Activated CD4-positive, alpha-beta T cell treated with anti-CD3 and anti-CD28 coated beads, Interleukin-2, amount 10 ng/mL, durations not matched to agents 7 days and 5 days (primary cell): Measurements from ENCODE around the gene LAMA3. TPM values are rescaled to one million over a fixed set of nuclear protein-coding genes. Genes with fewer than 3 reads are reported as not detected.

ENCODE experiments used
- CTCF ChIA-PET: fragments of 350-600 bp; sonication (Branson Sonifier 250); formaldehyde crosslinking; loops from one replicate; lab custom pipeline; 2021; ENCODE audit warnings: antibody characterized with exemption; lab: Charles Lee
- POLR2A ChIA-PET: fragments of 350-600 bp; sonication (Branson Sonifier 250); formaldehyde crosslinking; loops from one replicate; lab custom pipeline; 2021; ENCODE audit warnings: antibody characterized with exemption; lab: Charles Lee
- DNase-seq: peaks from one replicate; pipeline ENCODE4 v3.0.0-alpha.2; 2020
- H3K27ac Mint-ChIP-seq: one replicate; pipeline ENCODE4 v1.8.0; 2021; ENCODE audit warnings: mild to moderate bottlenecking, moderate library complexity, mixed read lengths
- H3K27me3 Mint-ChIP-seq: one replicate; pipeline ENCODE4 v1.8.0; 2021; ENCODE audit warnings: mixed read lengths
- H3K36me3 Mint-ChIP-seq: one replicate; pipeline ENCODE4 v1.8.0; 2021; ENCODE audit warnings: low read depth, mixed read lengths
- H3K4me1 Mint-ChIP-seq: one replicate; pipeline ENCODE4 v1.8.0; 2021; ENCODE audit warnings: mixed read lengths
- H3K4me3 Mint-ChIP-seq: one replicate; pipeline ENCODE4 v1.8.0; 2021; ENCODE audit warnings: mild to moderate bottlenecking, moderate library complexity, mixed read lengths
- H3K9me3 Mint-ChIP-seq: one replicate; pipeline ENCODE4 v1.8.0; 2021; ENCODE audit warnings: mixed read lengths
- total RNA-seq, 2 experiments: library from RNA; stranded (reverse); gene quantifications; one replicate each; pipeline ENCODE4 v1.2.3, GENCODE V29; 2021

The LAMA3 gene
- total RNA-seq, 2 experiments from 2014 or later, result 0.20 to 0.54 TPM

DNA sequence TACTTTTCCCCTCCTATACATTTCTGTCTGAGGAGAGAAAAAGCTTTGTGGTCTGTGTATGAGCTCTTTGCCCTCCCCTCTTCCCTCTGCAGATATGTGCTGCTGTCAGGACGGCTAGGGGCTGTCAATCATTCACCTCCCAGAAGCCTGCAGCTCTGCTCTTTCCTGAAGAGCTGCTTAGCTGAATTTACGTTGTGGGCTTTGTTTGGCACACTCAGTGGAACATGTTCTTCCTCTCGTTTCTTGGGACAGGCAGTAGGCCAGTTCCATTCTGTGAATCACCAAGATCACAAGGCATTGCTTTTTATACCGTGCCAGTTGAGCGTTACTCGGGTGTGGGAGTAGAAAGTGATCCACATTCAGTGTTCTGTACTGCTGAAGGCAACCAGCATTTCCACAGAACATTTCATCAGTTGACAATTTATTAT is 136.7 kb downstream of the LAMA3 start:
- no peak for DNase-seq
- Mint-ChIP-seq H3K27me3 (peaks cover 8% of the 10 kb centered on the region), H3K4me3 (no peak overlapping the region), H3K36me3 (peaks cover 2% of the 10 kb centered on the region), H3K4me1 (peaks cover 46% of the 10 kb centered on the region), H3K9me3 (no peaks in the 10 kb centered on the region), H3K27ac (no peak overlapping the region)
- ChIA-PET POLR2A (no interaction called here), CTCF (no interaction called here)

DNA sequence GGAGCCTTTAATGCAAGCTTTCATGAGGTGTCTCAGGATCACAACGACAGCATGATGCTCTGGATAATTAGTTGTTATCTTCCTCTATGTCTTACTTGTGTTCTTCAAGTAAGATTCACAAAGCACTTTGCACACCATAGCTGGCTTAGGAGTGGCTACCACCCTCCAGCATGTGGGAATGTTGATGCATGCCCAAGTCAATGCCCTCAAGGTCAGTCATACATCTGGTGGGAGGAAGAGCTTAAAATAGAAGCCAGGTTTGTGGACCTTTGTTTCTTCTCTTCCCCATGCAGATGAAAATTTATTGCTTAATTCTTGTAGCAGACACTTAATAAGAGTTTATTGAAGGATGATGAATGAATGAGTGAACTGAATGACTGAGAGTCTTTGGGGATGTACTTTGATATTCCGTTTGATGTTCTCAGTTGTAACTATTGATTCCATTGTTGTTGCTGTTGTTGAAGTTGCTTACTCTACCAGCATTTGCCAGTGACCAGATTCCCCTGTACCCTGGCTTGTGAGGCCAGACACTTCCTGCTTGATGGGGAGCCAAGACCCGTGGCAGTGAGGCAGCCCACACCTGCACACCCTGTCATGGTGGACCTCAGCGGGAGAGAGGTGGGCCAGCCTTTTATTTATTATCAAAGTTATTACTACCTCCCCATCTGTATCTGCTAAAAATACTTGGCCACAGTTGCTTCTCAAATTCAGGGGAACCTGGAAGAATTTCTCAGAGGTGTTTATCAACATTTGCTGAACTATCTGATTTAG is 137.8 kb downstream of the LAMA3 start:
- peak overlapping the region; percentile 48 for H3K27ac Mint-ChIP-seq
- H3K4me3 Mint-ChIP-seq, result no peak overlapping the region
- peaks cover 2% of the 10 kb centered on the region for H3K36me3 Mint-ChIP-seq
- no peak for DNase-seq
- H3K4me1 Mint-ChIP-seq, result peaks cover 46% of the 10 kb centered on the region
- no peaks in the 10 kb centered on the region for H3K9me3 Mint-ChIP-seq
- ChIA-PET CTCF (no interaction called here), POLR2A (no interaction called here)
- peaks cover 8% of the 10 kb centered on the region for H3K27me3 Mint-ChIP-seq

DNA sequence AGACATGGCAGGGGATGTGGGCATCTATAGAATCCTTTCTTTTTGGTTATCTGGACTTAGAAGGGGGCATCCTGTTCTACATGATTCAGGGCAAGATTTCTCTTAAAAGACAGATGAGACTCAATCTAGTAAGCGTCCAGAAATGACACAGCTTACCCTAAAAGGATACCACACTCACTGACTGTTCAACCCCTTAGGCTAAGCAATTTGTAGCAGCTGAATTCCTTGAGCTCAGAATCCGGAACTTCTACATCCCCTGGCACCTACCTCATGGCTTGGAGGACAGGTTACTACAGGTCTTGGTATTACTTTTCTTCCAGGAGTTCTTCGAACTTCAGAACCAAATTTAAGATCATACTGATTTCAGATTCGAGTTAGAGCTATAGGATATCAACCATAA is 138.4 kb downstream of the LAMA3 start:
- H3K27ac Mint-ChIP-seq, result peak overlapping the region; percentile 48
- CTCF ChIA-PET, result interaction anchor here (1.3 kb wide), 1 partner anchor 39 kb away, joined by 3 read pairs; no protein-coding TSS in a partner anchor
- DNase-seq, result no peak
- POLR2A ChIA-PET, result interaction anchor here (0.6 kb wide), 1 partner anchor 180 kb away, joined by 3 read pairs; no protein-coding TSS in a partner anchor
- H3K36me3 Mint-ChIP-seq, result peaks cover 2% of the 10 kb centered on the region
- H3K4me1 Mint-ChIP-seq, result peaks cover 46% of the 10 kb centered on the region
- H3K9me3 Mint-ChIP-seq, result no peaks in the 10 kb centered on the region
- H3K4me3 Mint-ChIP-seq, result no peak overlapping the region
- peaks cover 3% of the 10 kb centered on the region for H3K27me3 Mint-ChIP-seq

DNA sequence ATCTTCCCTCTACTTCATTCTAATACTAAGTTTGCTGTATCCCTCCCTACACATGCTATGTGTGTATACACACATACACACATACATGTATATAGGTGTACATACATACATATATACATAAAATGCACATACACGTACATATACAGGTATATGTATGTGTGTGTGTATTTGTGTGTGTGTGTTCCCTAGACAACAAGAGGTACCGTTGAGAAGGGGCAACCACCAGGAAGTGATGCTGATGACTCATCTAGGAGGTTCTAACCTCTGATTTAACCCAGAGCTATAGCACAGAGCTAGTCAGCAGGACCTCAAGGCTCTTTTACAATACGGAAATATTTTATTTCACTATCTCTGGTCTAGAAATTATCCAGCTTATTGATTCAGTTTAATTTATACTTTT is 139.2 kb downstream of the LAMA3 start:
- DNase-seq, result peak; percentile 77
- Mint-ChIP-seq H3K27ac (no peak overlapping the region), H3K27me3 (peaks cover under 1% of the 10 kb centered on the region), H3K36me3 (peaks cover 2% of the 10 kb centered on the region), H3K9me3 (no peaks in the 10 kb centered on the region), H3K4me1 (peaks cover 46% of the 10 kb centered on the region), H3K4me3 (no peak overlapping the region)
- ChIA-PET CTCF (interaction anchor here (1.2 to 1.8 kb wide), 3 partner anchors 8 to 90 kb away, joined by 3 to 7 read pairs (median 7); no protein-coding TSS in a partner anchor), POLR2A (interaction anchor here (0.6 to 0.7 kb wide), 2 partner anchors 179 to 183 kb away, joined by 3 read pairs; no protein-coding TSS in a partner anchor)

DNA sequence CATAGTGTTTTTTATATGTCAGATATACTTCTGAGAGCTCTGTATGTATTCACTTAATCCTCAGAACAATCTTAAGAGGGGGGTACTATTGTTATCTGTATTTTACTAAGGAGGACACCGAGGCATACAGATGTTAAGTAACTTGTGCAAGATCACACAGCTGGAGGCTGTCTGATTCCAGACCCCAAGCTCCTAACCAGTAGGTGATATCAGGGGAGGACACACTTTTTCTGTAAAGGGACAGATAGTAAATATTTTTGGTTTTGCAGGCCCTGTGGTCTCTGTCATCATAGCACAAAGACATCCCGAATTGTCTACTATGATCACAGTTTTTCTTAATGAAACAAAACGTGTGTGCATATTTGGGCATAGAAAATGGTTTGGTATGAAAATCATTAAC is 143.7 kb downstream of the LAMA3 start:
- no peaks in the 10 kb centered on the region for H3K27me3 Mint-ChIP-seq
- ChIA-PET CTCF (interaction anchor here (1.5 kb wide), 1 partner anchor 9 kb away, joined by 4 read pairs; no protein-coding TSS in a partner anchor), POLR2A (no interaction called here)
- H3K27ac Mint-ChIP-seq, result no peak overlapping the region
- H3K4me1 Mint-ChIP-seq, result peaks cover 25% of the 10 kb centered on the region
- H3K9me3 Mint-ChIP-seq, result no peaks in the 10 kb centered on the region
- DNase-seq, result no peak
- no peaks in the 10 kb centered on the region for H3K36me3 Mint-ChIP-seq
- no peak overlapping the region for H3K4me3 Mint-ChIP-seq

DNA sequence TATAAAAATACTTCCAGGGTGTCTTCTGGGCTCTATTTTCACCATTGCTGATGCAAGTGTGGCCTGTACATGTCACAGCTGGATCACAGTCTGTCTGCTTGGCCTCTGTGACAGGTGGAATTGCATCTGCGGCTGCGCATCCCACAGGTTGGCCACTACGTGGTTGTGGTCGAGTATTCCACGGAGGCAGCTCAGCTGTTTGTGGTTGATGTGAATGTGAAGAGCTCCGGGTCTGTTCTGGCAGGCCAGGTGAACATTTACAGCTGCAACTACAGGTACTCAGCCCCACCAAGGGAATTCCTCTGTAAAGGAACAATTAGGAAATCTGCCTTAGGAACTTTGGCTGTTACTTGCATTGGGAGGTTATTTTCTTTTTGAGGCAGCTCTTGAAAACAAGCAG is 144.5 kb downstream of the LAMA3 start:
- Mint-ChIP-seq H3K4me3 (no peak overlapping the region), H3K27ac (no peak overlapping the region), H3K4me1 (peaks cover 22% of the 10 kb centered on the region), H3K27me3 (no peaks in the 10 kb centered on the region), H3K36me3 (no peaks in the 10 kb centered on the region), H3K9me3 (no peaks in the 10 kb centered on the region)
- ChIA-PET POLR2A (interaction anchor here (0.5 kb wide), 1 partner anchor 340 kb away, joined by 3 read pairs; no protein-coding TSS in a partner anchor), CTCF (no interaction called here)
- DNase-seq, result no peak

DNA sequence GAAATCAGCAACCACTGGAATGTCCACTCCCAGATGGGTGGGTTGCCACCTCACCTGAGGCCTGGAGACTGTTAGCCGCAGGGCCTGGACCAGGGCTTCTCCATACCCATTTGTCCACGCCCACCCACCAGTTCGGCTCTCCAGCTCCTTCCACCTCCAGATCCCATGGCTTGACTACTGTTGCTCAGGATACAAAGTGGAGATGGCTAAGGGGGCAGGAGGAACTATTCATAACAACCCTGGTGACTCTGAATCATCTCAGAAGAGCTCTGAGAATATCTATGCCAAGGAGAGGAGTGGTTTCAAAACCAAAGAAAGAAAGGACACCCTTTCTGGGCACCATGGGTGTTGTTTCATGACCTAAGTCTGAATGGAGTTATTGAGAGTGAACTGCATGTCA is 145.8 kb downstream of the LAMA3 start:
- Mint-ChIP-seq H3K36me3 (no peaks in the 10 kb centered on the region), H3K27me3 (no peaks in the 10 kb centered on the region), H3K27ac (no peak overlapping the region), H3K4me1 (peaks cover 19% of the 10 kb centered on the region), H3K9me3 (no peaks in the 10 kb centered on the region), H3K4me3 (no peak overlapping the region)
- DNase-seq, result no peak
- ChIA-PET CTCF (interaction anchor here (0.7 to 1.0 kb wide), 2 partner anchors 16 to 164 kb away, joined by 3 read pairs; no protein-coding TSS in a partner anchor), POLR2A (no interaction called here)

DNA sequence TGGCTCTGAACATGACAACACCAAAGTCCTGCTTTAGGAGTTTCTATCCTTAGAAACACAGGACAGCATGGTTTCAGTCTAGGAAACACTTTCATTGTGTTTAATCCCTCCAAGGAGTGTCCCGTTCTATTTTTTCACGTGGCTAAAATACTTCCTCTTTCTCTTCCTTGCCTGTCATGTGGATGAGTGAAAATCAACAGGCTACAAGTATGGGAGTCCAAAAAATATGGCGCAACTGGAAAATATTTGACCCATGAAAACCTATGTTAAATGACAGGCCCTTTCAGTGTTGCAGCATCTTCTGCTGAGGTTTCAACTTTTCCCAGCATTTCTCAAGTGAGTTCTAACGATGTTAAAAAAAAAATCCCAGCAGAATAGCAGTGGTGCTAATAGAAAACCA is 146.3 kb downstream of the LAMA3 start:
- POLR2A ChIA-PET, result no interaction called here
- H3K4me3 Mint-ChIP-seq, result no peak overlapping the region
- no peak for DNase-seq
- CTCF ChIA-PET, result no interaction called here
- no peaks in the 10 kb centered on the region for H3K9me3 Mint-ChIP-seq
- no peaks in the 10 kb centered on the region for H3K27me3 Mint-ChIP-seq
- no peak overlapping the region for H3K27ac Mint-ChIP-seq
- H3K4me1 Mint-ChIP-seq, result peaks cover 19% of the 10 kb centered on the region
- no peaks in the 10 kb centered on the region for H3K36me3 Mint-ChIP-seq

DNA sequence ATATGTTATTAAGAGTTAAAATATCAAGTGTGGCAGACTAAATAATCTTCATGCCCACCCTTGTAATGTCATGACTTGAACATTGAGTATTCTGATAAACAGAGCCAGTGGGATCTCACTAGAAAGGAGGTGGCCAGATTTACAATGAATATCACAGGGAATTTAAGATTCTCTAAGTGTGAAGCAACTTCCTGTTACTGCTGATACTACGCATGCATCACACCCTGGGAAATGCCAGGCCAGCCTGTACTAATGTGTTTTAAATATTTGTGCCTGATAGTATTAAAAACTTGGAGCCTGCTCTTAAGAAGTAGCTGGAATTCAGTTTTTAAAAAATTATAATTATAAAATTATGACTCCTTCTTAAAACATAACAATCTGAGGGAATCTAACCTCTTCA is 148.3 kb downstream of the LAMA3 start:
- no peak for DNase-seq
- H3K36me3 Mint-ChIP-seq, result no peaks in the 10 kb centered on the region
- no peaks in the 10 kb centered on the region for H3K27me3 Mint-ChIP-seq

DNA sequence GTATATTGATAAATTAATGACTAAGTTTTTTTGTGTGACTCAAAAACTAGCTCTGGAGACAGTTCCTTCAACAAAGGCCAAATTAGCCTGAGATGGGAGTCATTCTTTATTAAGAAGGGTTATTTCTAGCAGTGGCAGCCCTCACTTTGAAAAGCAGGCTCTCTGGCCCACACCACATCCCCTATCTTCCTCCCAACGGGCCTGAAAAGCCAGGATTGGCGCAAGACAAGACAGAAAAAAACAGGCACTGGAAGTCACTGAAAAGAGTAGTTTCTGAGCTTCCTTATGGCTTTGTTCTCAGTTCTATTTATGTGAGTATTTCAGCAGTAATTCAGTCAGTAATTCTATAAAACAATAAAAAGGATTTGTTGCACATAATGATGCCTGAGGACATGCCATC is 149.0 kb downstream of the LAMA3 start:
- CTCF ChIA-PET, result interaction anchor here (0.9 to 3.2 kb wide), 6 partner anchors 9 to 225 kb away, joined by 3 to 14 read pairs (median 4); no protein-coding TSS in a partner anchor

More for the DNA sequence above, 148.3 kb downstream of the LAMA3 start:
- Mint-ChIP-seq H3K4me3 (no peak overlapping the region), H3K27ac (no peak overlapping the region), H3K4me1 (peaks cover 19% of the 10 kb centered on the region), H3K9me3 (no peaks in the 10 kb centered on the region)
- CTCF ChIA-PET, result interaction anchor here (0.6 to 3.2 kb wide), 7 partner anchors 8 to 310 kb away, joined by 3 to 14 read pairs (median 4); no protein-coding TSS in a partner anchor
- POLR2A ChIA-PET, result no interaction called here

DNA sequence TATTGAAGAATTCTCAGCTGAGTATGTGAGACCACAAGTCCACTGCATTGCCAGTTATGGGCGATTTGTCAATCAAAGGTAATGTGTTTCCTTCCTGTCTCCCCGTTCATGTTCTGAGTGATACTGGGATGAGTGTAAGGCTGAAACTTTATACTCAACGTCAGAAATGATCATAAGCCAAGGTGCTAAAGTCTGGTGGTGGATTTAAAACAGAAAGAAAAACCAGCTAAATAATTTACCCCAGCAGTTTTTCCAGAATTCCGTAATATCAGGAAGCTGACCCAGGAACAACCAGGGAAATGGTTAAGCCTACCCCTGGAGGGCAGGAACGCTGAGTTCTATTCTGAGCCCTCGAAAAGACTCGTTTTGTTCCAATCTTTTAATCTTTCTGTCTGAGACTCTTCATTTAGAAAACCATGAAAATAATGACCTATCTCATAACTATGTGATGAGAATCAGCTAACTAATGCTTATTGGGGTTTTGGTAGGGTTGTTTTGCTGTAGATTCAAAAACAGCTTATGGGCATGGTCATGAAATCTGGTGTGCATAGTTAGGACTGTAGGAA is 149.6 kb downstream of the LAMA3 start:
- ChIA-PET CTCF (interaction anchor here (1.3 to 3.2 kb wide), 4 partner anchors 9 to 25 kb away, joined by 3 to 14 read pairs (median 5); no protein-coding TSS in a partner anchor), POLR2A (interaction anchor here (0.7 kb wide), 1 partner anchor 863 kb away, joined by 3 read pairs; no protein-coding TSS in a partner anchor)
- no peak for DNase-seq
- Mint-ChIP-seq H3K9me3 (no peaks in the 10 kb centered on the region), H3K4me1 (peaks cover 17% of the 10 kb centered on the region), H3K27me3 (peaks cover 2% of the 10 kb centered on the region), H3K27ac (no peak overlapping the region), H3K4me3 (no peak overlapping the region), H3K36me3 (no peaks in the 10 kb centered on the region)

More for the DNA sequence above, 149.0 kb downstream of the LAMA3 start:
- H3K27ac Mint-ChIP-seq, result no peak overlapping the region
- H3K4me3 Mint-ChIP-seq, result no peak overlapping the region
- no peaks in the 10 kb centered on the region for H3K27me3 Mint-ChIP-seq
- no peaks in the 10 kb centered on the region for H3K36me3 Mint-ChIP-seq
- POLR2A ChIA-PET, result interaction anchor here (0.7 kb wide), 2 partner anchors 31 to 862 kb away, joined by 3 to 4 read pairs; no protein-coding TSS in a partner anchor
- H3K4me1 Mint-ChIP-seq, result peaks cover 19% of the 10 kb centered on the region
- H3K9me3 Mint-ChIP-seq, result no peaks in the 10 kb centered on the region
- DNase-seq, result no peak

DNA sequence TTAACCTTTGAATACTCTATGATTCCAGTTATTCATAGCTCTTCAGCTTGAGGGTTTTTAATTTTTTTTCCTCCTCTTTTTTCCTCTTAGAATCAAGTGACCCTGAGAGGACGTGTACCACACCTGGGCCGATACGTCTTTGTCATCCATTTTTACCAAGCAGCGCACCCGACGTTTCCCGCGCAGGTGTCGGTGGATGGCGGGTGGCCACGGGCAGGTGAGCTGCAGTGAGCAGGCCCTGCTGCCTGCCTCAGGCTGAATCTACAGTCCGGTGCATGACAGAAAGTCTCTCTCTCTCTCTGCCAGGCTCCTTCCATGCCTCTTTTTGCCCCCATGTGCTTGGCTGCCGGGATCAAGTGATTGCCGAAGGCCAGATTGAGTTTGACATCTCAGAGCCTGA is 153.1 kb downstream of the LAMA3 start:
- DNase-seq, result no peak
- Mint-ChIP-seq H3K4me1 (peaks cover 12% of the 10 kb centered on the region), H3K36me3 (no peaks in the 10 kb centered on the region), H3K4me3 (no peak overlapping the region), H3K9me3 (no peaks in the 10 kb centered on the region), H3K27me3 (peaks cover 2% of the 10 kb centered on the region), H3K27ac (no peak overlapping the region)
- POLR2A ChIA-PET, result no interaction called here
- CTCF ChIA-PET, result interaction anchor here (1.0 to 1.5 kb wide), 3 partner anchors 10 to 42 kb away, joined by 3 to 4 read pairs (median 4); no protein-coding TSS in a partner anchor
